ENCODE results near the gene ACSL1. TPM values are rescaled to one million over a fixed set of nuclear protein-coding genes. Genes with fewer than 3 reads are reported as not detected.

ACSL1 gene
- total RNA-seq, 1 experiment from 2014 or later, result 12.5 TPM

- intact Hi-C loops (cut with micrococcal nuclease), result no loop called here
- H3K9ac ChIP-seq (ENCODE audit: low read length), result no peak overlapping the region
- no TSS peak for BruUV-seq (replicated peaks)
- ChIA-PET POLR2A (no interaction called here), CTCF (no interaction called here), RAD21 (ENCODE audit: low non-redundant PET in 1 of 2, low total read pairs in 2 of 2, uncharacterized antibody in 2 of 2, unreplicated experiment in 2 of 2) (no interaction called here)
- no peaks in the 10 kb centered on the region for H3K9me2 ChIP-seq (ENCODE audit: insufficient read depth)
- no peak overlapping the region for H3K4me3 ChIP-seq (replicated peaks in 1 of 2; ENCODE audit: low read depth in 1 of 2, low read length in 2 of 2)
- no peaks in the 10 kb centered on the region for H3K9me3 ChIP-seq (ENCODE audit: control insufficient read depth in 1 of 2, insufficient read depth in 1 of 2, low read depth in 1 of 2, low read length in 2 of 2)
- no peaks in the 10 kb centered on the region for H3K4me1 ChIP-seq (ENCODE audit: control insufficient read depth in 1 of 2, insufficient read depth in 2 of 2, low read length in 2 of 2)
- ATAC-seq, result no peak
- no peaks in the 10 kb centered on the region for H3K36me3 ChIP-seq (ENCODE audit: control insufficient read depth in 1 of 2, insufficient read depth in 2 of 2, low read length in 2 of 2)
- no peak overlapping the region for H3K27ac ChIP-seq (ENCODE audit: low read depth, low read length)
- H3K4me2 ChIP-seq (ENCODE audit: low read length), result no peak overlapping the region
- H2AFZ ChIP-seq (ENCODE audit: low read depth, low read length, poor library complexity, severe bottlenecking), result no peak overlapping the region
- no peaks in the 10 kb centered on the region for H4K20me1 ChIP-seq (ENCODE audit: insufficient read depth)
- no peak for TF ChIP-seq TCF7L2 (IDR thresholded peaks at IDR 0.05; ENCODE audit: borderline replicate concordance, extremely low read depth, insufficient read depth, insufficient read length)
- no peak for TF ChIP-seq EZH2 (IDR thresholded peaks at IDR 0.05)
- no peak for TF ChIP-seq SIN3A (IDR thresholded peaks at IDR 0.05; ENCODE audit: low read depth)
- TF ChIP-seq EGR1 (IDR thresholded peaks at IDR 0.05; ENCODE audit: low read depth), result no peak
- no peak for TF ChIP-seq ELF1 (IDR thresholded peaks at IDR 0.05; ENCODE audit: borderline replicate concordance, low read depth)
- TF ChIP-seq SRF (IDR thresholded peaks at IDR 0.05; ENCODE audit: low read depth), result no peak
- TF ChIP-seq EZH2phosphoT487 (IDR thresholded peaks at IDR 0.05; ENCODE audit: borderline replicate concordance), result no peak
- no peak for TF ChIP-seq CBX3 (IDR thresholded peaks at IDR 0.05; ENCODE audit: low read depth)
- TF ChIP-seq ATF3 (IDR thresholded peaks at IDR 0.05), result no peak
- TF ChIP-seq CEBPB (IDR thresholded peaks at IDR 0.05; ENCODE audit: low read depth), result no peak
- no peak for TF ChIP-seq CTCF (IDR thresholded peaks at IDR 0.05 in 2 of 3, conservative IDR thresholded peaks at IDR 0.05 in 1 of 3; ENCODE audit: borderline replicate concordance in 1 of 3, insufficient read depth in 1 of 3, low read depth in 2 of 3, low read length in 2 of 3)
- no peak for TF ChIP-seq ZFX (IDR thresholded peaks at IDR 0.05)
- TF ChIP-seq, protein P1, sequence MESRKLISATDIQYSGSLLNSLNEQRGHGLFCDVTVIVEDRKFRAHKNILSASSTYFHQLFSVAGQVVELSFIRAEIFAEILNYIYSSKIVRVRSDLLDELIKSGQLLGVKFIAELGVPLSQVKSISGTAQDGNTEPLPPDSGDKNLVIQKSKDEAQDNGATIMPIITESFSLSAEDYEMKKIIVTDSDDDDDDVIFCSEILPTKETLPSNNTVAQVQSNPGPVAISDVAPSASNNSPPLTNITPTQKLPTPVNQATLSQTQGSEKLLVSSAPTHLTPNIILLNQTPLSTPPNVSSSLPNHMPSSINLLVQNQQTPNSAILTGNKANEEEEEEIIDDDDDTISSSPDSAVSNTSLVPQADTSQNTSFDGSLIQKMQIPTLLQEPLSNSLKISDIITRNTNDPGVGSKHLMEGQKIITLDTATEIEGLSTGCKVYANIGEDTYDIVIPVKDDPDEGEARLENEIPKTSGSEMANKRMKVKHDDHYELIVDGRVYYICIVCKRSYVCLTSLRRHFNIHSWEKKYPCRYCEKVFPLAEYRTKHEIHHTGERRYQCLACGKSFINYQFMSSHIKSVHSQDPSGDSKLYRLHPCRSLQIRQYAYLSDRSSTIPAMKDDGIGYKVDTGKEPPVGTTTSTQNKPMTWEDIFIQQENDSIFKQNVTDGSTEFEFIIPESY (IDR thresholded peaks at IDR 0.05; ENCODE audit: extremely low read depth, insufficient replicate concordance, low read length), result no peak
- TF ChIP-seq POLR2AphosphoS5 (IDR thresholded peaks at IDR 0.05; ENCODE audit: low read depth, low read length), result no peak
- TF ChIP-seq SP1 (IDR thresholded peaks at IDR 0.05; ENCODE audit: low read depth), result no peak
- no peak for TF ChIP-seq YY1 (IDR thresholded peaks at IDR 0.05; ENCODE audit: extremely low read depth, insufficient replicate concordance, low read depth, low read length)
- no peak for TF ChIP-seq MAX (IDR thresholded peaks at IDR 0.05)
- no peak for TF ChIP-seq JUND (IDR thresholded peaks at IDR 0.05)
- no peak for TF ChIP-seq RAD21 (IDR thresholded peaks at IDR 0.05; ENCODE audit: low read depth)
- no peak for DNase-seq (ENCODE audit: low read depth, low spot score)
- no peaks in the 10 kb centered on the region for H3K79me2 ChIP-seq (ENCODE audit: insufficient read depth, low read length)
- H3K27me3 ChIP-seq (ENCODE audit: insufficient read depth, low read length), result no peaks in the 10 kb centered on the region
Observed at GRCh38 chr4:184763150-184763780, 62.5 kb downstream of the ACSL1 start.
